EL (cell line): ENCODE results near the gene SHISAL2B.
"Not testable (repeated sequence)": the region's sequence is repeated elsewhere in the genome, so short reads cannot be mapped to it uniquely, and the experiment has no call there.

Experiments used
- DNase-seq: peaks from one replicate; pipeline ENCODE4 v3.0.0-alpha.2; 2016

SHISAL2B gene

DNA sequence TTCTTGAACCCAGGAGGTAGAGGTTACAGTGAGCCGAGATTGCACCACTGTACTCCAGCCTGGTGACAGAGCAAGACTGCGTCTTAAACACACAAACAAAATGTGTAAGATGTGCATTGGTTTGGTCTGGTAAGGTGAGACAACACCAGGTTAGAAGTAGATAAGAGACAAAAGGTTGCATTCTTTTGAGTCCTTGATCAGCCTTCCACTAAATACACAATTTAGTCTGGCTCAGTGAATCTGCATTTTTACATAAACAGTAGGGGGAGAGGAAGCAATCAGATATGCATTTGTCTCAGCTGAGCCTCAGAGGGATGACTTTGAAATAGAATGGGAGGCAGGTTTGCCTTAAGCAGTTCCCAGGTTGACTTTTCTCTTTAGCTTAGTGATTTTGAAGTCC lies 15.8 kb downstream of the SHISAL2B start:
- DNase-seq, result not testable (repeated sequence)

DNA sequence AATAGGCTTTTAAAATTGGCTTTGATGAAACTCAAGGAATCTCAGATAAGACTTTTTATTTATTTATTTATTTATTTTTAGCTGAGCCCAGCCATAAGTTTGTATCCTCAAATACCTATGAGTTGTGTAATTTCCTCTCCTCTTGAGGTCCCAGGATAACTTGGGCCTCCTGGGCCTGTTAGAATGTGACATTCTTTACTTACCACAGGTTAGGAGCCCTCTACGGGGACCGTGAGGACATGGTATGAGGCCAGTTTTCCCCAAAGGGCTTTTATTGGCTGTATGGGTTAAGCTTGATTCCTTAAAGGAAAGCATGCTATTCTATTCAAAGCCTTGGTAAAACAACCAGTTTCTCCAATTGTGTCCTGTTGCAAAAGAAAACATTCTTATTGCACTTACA lies 16.9 kb downstream of the SHISAL2B start:
- no peak for DNase-seq

DNA sequence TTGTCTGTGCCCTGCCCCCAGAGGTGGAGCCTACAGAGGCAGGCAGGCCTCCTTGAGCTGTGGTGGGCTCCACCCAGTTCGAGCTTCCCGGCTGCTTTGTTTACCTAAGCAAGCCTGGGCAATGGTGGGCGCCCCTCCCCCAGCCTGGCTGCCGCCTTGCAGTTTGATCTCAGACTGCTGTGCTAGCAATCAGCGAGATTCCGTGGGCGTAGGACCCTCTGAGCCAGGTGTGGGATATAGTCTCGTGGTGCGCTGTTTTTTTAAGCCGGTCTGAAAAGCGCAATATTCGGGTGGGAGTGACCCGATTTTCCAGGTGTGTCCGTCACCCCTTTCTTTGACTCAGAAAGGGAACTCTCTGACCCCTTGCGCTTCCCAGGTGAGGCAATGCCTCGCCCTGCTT lies 24.2 kb downstream of the SHISAL2B start:
- not testable (repeated sequence) for DNase-seq

DNA sequence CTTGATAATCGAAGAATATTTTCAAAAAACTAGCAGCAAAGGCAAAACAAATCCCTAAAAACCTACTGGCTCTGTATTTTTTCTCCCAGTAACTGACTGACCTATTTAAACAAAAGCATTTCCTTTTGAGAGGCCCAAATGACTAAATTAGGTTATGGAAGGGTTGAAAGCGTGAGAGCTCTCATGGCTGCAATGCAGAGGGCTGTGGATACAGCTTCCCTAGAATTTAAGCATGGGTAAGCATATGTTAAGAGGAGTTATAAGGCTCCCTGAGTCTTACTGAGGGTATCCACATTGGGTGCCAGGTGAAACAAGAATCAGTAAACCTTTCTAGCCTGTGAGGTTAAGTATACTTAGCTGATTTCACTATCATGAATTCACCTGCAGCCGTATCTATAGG lies 32.3 kb downstream of the SHISAL2B start:
- no peak for DNase-seq

DNA sequence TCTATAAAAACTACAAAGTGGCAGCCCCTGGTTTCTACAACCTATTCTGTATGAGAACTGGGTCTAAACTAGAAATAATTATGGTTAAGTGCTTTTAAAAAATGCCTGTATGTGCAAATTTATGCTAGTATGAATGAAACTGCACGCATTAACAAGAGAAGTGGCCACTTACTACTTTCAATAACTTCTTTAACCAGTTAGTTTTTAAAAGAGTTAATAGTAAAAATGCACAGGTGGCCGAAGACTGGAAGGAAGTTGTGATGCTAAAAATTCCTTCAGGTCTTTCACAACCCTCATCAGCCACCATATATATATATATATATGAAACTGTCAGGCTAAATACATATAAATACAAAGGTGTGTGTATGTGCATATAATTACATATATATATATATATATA lies 36.8 kb downstream of the SHISAL2B start:
- DNase-seq, result no peak

DNA sequence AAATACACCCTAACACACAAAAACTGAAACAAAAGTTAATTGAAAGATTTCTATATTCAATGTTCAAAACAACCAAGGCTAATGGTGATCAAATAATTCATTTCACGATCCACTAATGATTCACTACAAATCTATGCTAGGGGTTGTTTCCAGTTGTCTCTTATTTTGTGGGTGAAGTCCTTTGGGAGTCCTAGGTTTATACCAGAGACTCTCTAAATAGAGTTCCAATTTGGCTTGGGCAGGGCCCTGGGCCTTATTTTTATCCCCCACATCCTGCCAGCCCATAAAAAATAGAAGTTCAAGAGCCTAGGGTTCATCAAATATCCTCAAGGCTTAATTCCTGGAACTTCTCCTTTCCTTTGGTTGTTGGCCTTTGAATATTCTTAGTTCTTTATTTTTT lies 52.1 kb downstream of the SHISAL2B start:
- DNase-seq, result no peak

DNA sequence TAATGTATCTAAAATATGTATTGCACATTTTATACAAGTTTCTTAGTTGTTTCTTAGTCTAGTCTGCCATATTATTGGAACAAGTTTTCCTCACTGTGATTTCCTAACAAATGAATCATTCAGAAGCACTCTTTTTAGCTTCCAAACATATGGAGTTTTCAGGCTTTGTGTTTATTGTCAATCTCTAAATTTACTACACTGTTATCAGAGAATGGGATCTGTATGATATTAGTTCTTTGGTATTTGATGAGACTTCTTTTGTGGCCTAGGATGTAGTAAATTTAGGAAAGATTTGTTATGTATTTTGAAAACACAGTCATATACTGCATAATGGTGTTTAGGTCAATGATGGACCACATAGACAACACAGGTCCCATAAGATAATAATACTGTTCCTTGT lies 52.5 kb downstream of the SHISAL2B start:
- DNase-seq, result peak; percentile 37

DNA sequence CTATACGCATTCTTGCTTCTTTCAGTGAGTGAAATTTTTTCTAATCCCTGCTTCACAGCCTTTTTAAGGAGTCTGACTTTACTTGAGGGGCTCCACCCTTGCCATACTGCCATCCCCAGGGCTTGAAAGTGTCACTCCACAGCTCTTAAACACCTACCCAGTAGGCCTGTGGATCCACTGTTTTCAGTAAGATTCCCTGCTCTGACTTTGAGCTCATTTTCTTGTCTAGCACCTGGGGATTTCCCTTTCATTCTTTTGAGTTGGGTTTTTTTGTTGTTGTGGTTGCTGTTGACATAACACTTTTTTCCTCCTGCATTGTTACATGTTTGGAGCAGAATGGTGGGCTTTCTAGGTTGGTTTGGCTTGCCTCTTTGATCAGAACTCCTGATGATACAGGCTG lies 54.6 kb downstream of the SHISAL2B start:
- DNase-seq, result no peak

DNA sequence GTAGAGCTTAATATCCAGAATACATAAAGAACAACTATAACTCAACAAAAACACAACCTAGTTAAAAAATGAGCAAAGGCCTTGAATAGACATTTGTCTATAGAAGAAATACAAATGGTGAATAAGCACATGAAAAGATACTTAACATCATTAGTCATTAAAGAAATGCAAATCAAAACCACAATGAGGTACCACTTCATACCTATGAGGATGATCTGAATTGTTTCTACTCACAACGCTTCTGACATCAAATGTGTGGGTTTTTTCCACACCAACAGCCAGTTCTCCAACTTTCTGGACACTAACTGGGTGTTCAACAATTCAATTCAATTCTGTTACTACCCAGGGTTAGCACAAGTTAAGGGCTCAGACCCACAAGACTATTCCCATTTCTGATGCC lies 56.1 kb downstream of the SHISAL2B start:
- peak; percentile 6 for DNase-seq

DNA sequence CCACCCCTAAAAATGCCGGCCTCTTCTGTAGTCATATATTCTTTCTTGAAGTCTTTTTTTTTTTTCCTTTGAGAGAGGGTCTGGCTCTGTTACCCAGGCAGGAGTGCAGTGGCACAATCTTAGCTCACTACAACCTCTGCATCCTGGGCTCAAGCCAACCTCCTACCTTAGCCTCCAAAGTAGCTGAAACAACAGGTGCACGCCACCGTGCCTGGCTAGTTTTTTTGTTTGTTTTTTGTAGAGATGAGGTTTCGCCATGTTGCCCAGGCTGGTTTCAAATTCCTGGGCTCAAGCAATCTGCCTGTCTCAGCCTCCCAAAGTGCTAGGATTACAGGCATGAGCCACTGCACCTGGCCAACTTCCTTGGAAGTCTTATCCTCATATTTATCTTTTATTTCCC lies 59.1 kb downstream of the SHISAL2B start:
- DNase-seq, result no peak

DNA sequence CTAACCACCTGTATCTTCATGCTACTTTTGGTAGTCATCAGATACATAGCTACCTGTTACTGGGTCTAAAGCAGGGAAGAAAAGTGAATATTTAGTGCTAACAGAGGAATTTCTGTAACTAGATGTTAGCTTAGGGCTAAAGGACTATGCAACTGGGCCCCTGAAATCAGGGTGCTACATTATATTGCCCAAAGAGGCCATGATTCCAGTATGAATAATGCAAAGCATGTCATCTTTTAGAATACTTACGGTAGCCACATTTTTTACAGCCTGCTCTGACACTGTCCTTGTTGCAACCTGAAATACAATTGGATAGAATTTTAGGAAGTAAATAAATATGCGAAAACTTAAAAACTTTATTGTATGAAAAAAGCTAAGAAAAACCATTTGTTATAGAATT lies 63.8 kb downstream of the SHISAL2B start:
- DNase-seq, result no peak

DNA sequence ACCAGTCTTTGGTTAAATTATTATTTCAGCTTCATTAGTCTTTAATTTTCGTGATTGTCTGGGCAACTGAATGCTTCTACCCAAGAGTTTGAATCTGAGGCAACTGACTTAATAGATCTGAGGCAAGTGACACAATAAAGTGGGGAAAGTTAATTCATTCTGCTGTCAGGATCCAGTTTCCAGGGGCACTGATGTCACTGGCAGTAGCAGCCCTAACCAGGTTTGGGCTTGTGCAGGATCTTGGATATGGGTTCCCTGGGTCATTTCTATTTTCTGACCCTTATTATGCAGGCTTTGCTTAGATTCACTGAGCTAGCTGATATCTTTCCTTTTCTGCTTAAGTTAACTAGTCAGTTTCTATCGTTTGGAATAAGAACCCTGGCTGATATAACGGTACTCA lies 68.6 kb downstream of the SHISAL2B start:
- DNase-seq, result no peak

DNA sequence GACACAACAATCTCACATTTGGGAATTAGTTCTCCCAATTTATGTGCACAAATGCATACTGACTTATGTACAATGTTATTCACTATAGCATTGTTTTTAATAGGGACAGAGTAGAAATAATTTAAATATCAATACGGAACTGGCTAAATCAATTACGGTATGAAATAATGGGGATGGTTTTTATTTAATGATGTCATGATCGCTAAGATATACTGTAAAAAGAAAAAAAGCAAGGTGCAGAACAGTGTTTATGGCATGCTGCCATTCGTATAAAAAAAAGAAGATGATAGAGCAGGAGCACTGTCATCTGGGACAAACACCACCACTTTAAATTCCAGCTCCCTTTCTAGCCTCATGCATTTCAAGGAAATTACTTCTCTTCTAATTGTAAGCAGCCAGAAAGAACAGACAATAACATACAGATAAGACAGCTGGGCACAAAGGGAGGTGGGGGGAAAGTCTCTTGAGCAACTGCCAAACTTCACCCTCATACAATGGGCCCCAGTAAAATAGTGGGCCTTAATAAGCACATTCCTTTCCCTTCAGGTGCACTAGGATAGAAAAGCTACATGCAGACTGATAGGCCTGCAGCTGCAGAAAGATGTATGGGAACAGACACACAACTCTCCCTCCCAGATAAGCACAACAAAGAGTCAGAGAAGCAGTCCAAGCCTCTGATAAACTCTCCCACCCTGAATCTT lies 69.8 kb downstream of the SHISAL2B start:
- DNase-seq, result no peak

DNA sequence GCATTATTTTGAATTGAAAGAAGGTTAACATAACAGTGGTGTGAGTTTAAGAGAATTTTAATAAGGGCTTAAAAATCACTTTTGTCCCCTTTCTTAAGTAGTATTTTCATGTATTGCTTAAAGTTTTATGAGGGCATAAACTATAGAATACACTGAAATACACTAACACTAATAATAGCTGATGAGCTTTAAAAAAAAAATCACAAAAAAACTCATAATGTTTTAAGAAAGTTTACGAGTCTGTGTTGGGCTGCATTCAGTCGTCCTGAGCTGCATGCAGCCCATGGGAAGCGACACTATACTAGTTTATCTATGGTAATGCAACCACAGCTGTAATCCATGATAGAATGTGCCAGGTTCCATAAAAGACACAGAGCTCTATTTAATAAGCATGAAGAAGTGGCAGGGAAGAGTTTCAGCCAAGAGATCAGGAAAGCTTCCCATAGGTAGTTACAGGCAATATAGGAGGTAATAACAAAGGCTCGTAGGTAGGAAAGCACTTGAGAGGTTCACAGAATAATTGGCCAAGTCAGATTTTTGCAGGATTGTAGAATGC lies 73.7 kb downstream of the SHISAL2B start:
- DNase-seq, result no peak

DNA sequence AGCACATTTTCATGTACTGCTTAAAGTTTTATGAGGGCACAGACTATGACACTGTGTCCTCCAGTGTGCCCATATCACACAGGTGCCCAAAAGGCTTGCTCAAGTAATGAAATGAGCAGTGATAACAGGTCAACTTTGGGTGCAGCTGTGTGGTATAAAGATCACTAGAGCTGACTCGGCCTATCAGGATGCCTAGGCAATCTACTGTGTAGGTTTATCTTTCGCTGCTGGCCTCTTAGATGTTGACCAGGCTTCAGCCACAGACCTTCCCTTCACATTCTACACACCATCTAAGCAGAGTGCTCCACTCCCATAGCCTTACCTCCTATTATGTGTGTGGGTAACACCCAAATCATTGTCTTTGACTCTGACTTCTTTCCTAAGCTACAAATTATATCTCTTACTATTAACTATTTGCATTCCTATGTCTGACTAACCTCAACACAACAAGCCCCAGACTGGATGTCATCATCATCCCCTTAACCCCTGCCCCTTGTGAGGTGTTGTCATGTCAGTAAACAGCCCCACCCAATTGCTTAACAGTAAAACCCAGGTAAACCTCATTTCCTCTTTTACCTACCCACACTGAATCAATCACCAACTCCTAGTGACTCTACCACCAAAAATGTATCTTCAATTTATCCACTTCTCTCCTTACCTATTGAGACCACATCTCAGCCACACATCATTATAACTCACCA lies 75.7 kb downstream of the SHISAL2B start:
- DNase-seq, result peak; percentile 46

DNA sequence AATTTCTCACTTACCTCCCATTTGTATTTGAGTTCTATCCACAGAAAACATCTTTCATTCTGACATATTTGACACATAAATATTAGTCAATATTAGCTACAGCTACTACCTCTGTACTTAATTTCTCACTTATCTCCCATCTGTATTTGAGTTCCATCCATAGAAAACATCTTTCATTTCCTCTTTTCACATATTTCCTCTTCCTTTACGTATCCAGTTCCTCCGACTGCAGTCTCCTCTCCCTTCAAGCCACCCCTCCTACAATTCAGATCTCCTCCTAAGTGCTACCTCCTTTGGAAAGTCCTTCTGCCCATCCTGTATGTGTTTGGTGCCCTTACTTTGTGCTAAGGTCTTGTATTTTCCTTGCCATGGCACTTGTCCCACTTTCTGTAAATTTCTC lies 76.6 kb downstream of the SHISAL2B start:
- no peak for DNase-seq
